ENCODE measurements around the gene VMAC.

VMAC gene

DNA sequence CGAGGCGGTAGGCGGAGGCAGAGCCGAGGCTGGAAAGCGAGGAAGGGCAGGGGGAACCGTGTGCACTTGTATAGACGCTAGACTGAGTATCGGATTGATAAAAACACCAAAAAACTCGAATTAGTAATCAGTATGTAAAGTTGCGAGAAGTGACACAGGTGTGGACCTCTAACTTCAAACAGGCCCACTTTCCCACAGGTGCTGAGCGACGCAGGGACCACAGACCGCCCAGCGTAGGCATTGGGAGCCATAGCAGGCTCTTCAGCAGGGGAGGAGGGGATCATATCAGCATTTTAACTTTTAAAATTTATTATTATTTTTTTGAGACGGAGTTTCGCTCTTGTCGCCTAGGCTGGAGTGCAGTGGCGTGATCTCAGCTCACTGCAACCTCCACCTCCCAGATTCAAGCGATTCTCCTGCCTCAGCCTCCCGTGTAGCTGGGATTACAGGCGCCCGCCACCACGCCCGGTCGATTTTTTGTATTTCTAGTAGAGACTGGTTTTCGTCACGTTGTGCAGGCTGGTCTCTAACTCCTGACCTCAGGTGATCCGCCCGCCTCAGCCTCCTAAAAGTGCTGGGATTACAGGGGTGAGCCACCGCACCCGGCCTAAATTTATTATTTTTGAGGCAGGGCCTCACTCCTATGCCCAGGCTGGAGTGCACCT lies 574 bp downstream of the VMAC start:
- DNase-seq (ENCODE audit: low spot score): no peak

DNA sequence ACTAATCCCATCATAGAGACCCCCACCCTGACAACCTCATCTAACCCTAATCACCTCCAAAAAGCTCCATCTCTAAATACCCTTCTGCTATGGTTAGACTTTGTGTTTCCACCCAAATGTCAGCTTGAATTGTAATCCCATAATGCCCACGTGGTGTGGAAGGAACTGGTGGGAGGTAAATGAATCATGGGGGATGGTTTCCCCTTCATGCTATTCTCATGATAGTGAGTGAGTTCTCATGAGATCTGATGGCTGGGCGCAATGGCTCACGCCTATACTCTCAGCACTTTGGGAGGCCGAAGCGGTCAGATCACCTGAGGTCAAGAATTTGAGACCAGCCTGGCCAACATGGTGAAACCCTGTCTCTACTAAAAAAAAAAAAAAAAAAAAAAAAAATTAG lies 2.6 kb downstream of the VMAC start:
- peak; percentile 40 for DNase-seq (ENCODE audit: low spot score)

DNA sequence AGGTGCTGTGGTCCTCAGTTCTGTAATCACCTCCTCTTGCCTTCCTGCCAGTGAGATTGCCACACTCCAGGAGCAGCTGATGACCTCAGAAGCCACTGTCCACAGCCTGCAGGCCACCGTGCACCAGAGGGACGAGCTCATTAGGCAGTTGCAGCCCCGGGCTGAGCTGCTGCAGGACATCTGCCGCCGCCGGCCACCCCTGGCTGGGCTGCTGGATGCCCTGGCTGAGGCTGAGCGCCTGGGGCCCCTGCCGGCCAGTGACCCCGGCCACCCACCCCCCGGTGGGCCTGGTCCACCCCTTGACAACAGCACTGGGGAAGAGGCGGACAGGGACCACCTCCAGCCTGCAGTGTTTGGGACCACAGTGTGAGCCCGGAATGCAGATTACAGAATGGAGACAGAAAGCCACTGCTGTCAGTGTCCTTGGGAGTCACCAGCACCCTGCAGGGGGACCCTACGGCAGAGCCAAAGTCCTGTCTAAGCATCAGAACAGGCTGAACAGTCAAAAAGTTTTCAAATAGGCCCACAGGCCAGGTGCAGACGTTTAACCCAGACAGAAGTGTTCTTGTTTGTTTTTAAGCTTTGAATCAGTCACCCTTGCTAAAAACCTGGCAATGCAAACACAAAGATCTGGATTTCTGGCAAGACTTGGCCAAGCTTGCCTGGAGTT lies 4.2 kb downstream of the VMAC start:
- DNase-seq (ENCODE audit: low spot score): no peak

DNA sequence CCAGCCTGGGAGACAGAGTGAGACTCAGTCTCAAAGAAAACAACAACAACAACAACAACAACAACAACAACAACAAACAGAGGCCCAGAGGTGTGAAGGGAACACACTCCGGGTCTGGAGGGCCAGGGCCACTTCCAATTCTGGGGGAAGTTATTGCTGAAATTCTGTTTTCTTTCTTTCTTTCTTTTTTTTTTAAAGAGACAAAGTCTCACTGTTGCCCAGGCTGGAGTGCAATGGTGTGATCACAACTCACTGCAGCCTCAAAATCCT lies 5.9 kb downstream of the VMAC start:
- DNase-seq (ENCODE audit: low spot score): no peak

DNA sequence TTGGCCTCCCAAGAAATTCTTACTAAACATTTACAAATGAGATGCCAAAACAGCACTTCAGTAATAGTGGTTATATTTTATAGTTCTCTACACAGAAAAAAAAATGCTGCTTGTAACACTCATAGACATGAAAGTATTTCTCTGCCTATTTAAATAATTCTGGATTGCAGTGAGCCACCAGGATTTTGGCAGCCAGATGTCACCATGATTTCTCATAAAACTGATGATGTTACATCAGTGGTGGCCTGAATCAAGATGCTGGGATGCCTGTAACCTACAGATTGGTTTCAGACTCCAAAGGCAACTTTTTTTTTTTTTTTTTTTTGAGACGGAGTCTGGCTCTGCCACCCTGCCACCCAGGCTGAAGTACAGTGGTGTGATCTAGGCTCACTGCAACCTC lies 6.7 kb downstream of the VMAC start:
- no peak for DNase-seq (ENCODE audit: low spot score)

DNA sequence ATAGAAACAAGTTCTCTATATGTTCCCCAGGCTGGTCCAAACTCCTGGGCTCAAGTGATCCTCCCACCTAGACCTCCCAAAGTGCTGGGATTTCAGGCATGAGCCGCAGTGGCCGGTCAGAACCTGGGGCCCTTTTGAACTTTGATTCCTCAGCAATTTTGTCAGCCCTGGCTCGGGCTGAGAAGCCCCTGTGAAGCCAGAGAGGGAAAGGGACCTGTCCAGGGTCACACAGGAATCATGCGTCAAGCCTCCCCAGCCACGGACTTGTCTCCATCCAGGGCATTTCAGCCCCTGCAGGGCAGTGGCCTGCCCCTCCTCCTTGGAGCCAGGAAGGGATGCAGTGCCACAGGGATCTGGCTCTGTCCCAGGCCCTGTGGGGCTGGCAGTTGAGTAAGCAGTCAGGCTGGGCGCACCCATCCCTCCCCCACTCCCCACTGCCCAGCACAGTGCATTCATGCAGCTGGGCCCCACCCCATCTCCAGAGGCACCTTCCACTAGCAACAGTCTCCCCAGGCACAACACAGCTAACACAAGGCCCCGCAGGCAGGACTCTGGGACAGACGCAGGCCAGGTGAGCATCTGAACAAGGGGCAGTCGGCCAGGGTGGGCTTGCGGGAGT lies 9.2 kb downstream of the VMAC start, which contains the start of gene CAPS:
TSS of gene CAPS (plus strand) at position 516 of the 619 bp plus-strand sequence. CDS start 153 bp downstream, outside the sequence.
- DNase-seq (ENCODE audit: low spot score): no peak

DNA sequence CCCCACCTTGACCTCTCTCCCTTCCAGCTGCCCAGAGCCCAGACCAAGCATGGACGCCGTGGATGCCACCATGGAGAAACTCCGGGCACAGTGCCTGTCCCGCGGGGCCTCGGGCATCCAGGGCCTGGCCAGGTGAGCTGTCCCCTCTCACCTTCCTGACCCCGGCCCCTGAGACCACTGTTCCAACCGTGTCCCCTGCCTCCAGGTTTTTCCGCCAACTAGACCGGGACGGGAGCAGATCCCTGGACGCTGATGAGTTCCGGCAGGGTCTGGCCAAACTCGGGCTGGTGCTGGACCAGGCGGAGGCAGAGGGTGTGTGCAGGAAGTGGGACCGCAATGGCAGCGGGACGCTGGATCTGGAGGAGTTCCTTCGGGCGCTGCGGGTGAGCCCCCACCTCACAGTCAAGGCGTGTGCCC lies 9.7 kb downstream of the VMAC start:
- DNase-seq (ENCODE audit: low spot score): no peak

DNA sequence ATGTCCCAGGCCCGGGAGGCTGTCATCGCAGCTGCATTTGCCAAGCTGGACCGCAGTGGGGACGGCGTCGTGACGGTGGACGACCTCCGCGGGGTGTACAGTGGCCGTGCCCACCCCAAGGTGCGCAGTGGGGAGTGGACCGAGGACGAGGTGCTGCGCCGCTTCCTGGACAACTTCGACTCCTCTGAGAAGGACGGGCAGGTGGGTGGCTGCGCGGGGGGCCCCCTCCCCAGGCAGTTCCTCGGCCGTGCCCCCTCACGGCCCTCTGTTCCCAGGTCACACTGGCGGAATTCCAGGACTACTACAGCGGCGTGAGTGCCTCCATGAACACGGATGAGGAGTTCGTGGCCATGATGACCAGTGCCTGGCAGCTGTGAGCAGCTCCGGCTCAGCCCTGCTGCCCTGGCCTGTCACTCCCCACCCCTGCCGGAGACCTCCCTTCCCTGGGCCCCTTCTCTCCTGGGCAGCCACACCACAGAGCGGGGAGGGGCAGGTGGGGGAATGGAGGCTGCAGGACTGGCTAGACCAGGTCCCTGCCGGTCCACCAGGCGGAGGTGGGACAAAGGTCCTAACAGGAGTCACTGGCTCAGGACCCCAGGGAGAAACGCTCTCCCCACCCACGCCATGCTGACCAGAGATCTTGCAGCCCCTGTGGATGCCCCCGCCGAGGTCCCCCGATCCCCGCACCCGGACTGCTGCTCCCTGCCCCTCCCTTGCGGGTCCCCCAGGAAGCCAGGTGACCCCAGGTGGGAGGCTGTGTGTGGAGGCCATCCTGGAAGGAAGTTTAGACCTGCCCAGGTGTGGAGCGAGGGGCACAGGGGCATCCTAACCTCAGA lies 10.5 kb downstream of the VMAC start:
- no peak for DNase-seq (ENCODE audit: low spot score)

DNA sequence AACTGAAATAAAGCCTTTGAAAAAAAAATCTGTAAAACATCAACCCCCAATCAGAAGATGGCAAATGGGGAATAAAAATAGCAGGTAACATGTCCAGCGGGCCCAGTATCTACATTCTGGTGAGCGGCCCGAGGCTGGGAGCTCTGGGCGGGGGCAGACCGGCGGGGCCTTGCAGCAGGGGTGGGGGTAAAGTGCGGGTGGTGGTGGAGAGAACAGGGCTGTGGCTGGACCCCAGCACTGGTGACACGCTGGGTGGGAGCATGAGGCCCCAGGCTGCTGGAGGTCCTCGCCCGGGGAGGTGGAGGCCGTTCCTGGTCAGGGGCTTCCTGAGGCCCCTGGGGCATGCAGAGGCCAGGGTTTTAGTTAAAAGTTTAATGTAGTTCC lies 11.1 kb downstream of the VMAC start:
- DNase-seq (ENCODE audit: low spot score): no peak

DNA sequence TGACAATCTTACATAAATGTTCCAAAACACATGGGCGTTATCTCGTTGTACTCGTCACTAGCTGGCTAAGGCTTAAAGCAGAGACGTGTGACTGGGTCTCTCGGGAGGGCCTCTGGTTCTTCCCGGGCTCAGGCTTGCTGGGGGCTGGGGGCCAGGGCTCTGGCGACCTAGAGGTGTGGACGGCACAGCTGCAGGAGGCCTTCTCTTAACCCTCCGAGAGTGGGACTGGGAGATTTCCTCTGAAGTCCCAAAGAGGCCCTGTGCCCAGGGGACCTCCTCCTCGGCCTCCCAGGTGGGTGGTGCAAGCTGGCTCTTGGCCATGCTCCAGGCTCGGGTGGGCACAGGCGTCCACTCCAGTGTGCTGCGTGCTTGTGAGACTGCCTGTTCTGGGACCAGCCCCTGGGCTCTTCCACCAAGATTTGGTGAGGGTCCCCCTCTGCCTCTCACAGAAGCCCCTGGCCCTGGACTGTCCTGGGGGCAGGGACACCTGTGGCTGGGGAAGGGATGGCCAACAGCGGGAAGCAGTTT lies 11.6 kb downstream of the VMAC start:
- no peak for DNase-seq (ENCODE audit: low spot score)

DNA sequence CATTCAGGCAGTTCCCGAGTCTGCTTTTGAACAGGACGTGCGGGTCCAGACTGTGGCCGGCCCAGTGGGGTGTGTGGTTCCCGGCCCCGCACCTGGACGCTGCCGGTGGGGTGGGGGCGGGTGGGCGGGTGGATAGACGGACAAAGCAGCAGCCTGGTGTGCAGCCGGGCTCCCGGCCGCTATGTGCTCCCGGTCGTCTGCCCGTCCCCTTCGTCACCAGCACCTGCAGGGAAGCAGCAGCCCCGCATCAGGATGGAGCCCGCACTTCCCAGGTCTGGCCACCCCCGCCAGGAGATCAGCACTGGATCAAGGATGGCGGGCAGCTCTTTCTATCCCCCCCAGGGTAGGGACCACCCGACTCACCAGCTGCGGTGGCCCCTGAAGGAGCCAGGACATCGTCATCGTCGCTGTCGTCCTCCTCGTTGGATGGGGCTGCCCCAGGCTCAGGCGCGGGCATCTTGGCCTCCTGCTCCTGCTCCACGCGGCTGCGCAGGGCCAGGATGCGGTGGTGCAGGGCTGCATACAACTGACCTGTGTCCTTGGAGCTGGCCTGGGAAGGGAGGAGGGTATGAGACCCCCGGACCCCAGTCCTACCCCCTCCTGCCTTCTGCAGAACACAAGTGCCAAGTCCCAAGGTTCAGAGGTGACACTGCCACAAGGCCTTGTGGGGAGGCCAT lies 12.9 kb downstream of the VMAC start:
- DNase-seq (ENCODE audit: low spot score): no peak

DNA sequence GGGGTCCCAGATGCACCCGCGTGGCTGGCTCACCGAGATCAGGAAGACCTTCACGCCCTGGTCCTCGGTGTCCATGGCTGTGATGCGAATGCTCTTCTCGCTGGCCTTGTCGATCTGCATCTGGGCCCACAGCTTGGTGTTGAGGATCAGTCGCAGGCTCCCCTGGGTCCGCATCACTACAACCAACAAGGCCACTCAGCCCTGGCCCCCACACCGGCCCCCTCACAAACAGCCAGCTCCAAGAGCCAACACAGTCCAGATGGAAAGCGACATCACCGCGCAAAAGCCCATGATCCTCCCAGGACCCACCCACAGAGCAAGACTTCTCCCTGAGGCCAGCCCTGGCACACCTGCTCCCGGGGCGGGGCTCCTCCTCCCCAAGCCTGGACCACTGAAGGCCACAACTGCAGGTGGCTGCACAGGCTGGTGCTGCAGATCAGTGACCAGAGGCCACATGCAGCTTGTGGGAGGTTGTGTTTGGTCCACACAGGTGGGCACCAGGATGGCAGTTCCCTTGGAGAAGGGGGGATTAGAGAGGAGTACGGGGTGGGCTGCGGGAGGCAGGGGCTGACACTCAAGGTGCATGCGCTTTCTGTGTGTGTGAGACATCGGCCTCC lies 13.9 kb downstream of the VMAC start:
- no peak for DNase-seq (ENCODE audit: low spot score)

DNA sequence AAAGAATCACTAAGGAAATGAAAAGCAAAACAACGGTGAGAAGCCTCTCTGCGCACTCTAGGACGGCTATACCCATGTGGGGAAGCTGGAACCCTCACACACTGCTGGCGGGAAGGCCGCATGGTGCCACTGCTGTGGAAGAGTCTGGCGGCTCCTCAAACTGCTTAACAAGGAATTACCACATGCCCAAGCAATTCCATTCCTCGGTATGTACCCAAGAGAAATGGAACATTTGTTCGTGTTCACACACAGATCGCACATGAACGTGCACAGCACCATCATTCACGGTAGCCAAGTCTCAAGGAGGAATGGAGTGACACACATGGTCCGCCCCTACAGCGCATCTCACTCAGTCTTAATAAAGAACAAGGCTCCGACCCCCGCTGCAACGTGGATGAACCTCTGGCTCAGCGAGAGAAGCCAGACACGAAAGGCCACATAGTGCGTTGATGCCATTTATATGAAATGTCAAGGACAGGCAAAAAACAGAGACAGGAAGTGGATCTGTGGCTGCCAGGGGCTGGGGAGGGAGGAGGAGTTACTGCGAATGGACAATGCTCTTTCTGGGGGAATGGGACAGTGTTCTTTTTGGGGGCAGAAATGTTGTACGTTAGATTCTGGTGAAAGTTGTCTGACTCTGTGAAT lies 17.0 kb downstream of the VMAC start:
- no peak for DNase-seq (ENCODE audit: low spot score)

DNA sequence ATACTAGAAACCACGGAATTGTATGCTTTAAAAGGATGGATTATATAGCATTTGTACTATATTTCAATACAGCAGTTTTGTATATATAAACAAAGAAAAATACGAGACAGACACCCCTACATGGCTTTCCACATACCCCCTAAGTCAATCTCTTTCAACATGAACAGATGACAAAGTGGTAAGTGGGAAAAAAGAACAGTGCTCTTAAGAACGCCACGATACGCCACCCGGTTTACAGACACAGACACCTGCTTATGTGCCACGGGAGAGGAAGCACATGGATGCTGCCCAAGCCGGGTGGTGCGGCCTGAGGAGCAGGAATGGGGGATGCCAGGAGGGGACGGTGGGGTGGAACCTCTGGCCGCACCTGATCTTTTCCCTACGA lies 17.5 kb downstream of the VMAC start:
- DNase-seq (ENCODE audit: low spot score): no peak

DNA sequence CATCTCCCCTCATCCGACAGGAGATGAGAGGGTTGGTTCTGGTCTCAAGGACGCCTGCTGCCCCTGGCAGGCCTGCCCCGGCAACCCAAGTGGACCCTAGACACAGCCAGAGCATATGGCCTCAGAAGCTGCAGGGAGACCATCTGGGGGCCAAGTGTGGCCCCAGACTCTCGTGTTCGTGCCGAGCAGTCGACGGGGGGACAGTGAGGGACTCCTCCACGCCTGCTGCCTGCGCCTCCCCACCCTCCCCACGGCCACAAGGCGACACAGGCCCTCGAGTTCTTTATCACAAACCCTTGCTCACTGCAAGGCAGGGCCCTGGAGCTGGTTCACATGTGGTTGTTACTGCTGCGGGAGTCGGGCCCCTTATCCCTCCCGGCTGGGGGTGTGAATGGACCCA lies 18.7 kb downstream of the VMAC start:
- DNase-seq (ENCODE audit: low spot score): no peak

DNA sequence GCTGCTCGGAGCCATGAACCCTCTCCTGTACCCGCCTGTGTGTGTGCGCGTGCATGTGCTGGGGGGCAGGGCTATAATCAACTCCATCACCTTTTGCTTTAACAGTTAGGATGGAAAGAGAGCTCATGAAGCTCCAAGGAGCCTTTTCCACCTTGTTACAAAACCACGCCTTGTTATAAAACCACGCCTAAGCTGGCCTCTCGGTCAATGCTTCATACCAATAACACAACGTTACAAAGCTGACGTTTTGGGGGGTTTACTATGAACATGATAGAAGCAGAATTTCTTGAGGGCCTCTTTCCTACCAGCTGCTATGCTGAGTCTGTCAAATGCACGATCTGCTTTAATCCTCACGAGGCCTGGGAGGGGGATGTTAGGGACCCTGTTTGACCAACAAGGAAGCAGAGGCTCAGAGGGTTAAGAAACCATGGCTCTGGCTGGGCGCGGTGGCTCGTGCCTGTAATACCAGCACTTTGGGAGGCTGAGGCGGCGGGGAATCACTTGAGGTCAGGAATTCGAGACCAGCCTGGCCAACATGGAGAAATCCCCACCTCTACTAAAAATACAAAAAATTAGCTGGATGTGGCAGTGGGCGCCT lies 21.3 kb downstream of the VMAC start:
- no peak for DNase-seq (ENCODE audit: low spot score)

DNA sequence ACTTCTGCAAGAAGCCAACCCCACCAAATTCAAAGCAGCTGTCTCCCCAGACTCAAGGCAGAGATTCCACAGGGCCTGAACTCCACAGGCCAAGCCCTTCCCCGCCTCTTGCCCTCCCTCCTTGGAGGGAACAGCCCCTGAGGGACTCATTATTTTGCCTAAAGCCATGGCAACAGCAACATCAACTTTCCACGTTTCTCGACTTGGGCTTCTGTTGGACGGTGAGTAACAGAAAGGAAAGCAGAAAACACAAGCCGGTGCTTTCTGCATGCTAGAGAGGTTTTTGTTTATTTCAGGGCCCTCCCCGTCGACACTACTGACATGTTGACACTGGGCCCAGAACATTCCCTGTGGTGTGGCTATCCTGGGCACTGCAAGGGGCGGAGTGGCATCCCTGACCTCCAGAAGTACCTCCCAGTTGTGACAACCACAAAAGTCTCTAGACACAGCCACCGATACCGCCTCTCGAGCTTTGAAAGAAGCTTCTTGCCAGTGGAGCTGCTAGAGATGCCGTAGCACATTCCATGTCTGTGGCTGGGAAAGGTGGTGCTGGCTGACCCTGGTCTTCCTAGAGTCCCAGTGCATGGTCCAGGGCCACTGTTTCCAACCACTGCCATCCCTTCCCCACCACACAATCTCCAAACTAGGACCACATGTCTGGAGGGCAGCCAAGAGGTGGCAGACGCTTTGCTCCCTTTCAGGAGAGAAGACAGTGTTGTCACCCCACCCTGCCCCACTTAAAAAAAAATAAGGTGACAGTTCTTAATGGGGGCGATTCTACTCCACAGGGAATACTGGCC lies 22.2 kb downstream of the VMAC start:
- DNase-seq (ENCODE audit: low spot score): no peak

DNA sequence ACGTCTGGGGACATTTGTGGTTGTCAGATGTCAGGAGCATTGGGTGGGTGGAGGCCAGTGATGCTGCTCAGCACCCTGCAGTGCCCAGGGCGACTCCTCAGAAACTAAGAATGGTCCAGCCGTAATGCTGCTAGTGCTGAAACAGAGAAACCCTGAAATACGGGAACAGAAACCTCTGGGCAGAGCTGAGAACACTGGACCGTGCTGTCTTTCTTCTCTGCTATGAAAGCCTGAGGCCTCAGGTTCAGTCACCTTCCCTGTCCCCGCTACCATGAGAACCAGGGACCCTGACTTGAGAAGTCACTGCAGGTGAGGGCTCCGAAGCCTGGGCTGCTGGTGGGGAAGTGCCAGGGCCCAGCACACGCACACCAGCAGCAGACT lies 22.8 kb downstream of the VMAC start:
- DNase-seq (ENCODE audit: low spot score): no peak

DNA sequence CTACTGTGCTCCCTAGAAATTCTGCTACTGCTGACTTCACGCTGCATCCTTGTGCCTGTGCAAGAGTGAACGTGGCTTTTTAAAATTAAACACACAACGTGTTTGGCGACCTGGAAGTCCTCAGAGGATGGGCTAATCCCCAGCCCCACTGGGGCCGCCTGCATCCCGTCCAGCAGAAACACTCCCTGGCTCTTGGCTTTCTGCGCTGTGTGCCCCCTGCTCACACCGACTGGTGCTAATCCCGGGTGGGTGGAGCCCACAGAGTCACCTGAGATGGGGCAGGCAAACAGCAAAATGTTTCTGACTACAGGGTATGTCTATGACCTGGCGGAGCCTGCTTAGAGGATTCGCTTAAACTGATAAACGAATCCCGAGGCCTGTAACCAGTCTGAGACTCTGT lies 24.5 kb downstream of the VMAC start:
- no peak for DNase-seq (ENCODE audit: low spot score)

DNA sequence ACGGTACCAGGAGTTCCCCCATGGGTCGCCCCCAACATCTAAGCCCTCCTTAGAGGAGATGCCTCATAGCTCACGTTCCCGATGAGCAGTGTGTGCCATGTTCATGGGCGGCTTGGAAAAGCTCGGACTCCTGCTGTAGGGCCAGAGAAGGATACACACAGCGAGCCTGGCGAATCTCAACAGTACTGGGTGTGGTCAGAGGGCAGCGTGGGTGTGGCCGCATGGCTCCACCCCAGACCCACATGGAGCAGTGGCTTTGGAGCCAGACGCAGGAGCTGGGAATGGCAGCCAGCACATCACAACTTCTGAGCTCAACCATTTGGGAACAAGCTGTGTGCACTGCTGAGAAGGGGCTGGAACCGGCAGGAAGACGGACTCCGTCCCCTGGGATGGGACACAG lies 25.0 kb downstream of the VMAC start:
- DNase-seq (ENCODE audit: low spot score): no peak
